ENCODE results near the gene DCLRE1B. TPM values are rescaled to one million over a fixed set of nuclear protein-coding genes. Genes with fewer than 3 reads are reported as not detected.
A peak's percentile ranks its signal among the peaks of the same experiment; 100 is the strongest.

The DCLRE1B gene
- total and polyA plus RNA-seq, 9 of the 15 experiments (the other 6 are each of a cell fraction or from before 2014, with no cell fraction given), result 10.6 to 28.8 (median 17.2) TPM

DNA sequence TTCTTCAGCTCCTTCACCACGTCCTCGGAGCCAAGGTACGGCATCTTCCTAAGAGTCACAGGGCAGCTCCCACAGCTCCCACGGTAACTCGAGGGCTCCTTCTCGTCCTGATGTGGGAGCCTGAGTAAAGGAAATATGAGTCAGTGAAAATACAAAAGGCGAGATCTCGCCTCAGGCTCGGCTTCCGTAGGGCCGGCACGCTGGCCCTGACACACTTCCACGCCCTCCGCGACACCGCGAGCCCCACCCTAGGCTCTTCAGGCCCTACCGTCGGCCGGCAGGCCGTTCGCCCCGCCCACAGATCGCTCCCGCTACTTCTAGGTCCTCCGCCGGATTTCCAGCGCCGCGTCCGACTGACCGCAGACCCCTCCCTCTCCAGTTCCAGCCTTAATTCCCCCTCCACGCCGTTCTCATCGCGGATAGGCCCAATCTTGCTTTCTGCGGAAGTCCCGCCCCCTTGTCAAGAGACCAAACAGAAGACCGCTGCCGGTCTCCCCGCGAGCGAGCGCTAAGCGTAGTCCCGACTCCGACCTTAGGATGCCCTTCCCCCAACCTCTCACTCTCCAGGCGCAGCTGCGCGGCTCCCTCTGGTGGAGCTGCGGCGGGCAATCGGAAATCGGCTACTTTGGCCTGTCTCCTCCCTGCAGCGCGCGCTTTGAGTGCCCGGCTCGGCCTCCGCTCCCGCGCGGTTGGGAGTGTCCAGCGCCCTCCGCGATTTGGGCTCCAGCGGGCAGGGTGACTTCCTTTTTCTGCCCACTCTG lies at the start of gene DCLRE1B, which contains the start of gene AP4B1 (continued):
- TF ChIP-seq, protein P1, sequence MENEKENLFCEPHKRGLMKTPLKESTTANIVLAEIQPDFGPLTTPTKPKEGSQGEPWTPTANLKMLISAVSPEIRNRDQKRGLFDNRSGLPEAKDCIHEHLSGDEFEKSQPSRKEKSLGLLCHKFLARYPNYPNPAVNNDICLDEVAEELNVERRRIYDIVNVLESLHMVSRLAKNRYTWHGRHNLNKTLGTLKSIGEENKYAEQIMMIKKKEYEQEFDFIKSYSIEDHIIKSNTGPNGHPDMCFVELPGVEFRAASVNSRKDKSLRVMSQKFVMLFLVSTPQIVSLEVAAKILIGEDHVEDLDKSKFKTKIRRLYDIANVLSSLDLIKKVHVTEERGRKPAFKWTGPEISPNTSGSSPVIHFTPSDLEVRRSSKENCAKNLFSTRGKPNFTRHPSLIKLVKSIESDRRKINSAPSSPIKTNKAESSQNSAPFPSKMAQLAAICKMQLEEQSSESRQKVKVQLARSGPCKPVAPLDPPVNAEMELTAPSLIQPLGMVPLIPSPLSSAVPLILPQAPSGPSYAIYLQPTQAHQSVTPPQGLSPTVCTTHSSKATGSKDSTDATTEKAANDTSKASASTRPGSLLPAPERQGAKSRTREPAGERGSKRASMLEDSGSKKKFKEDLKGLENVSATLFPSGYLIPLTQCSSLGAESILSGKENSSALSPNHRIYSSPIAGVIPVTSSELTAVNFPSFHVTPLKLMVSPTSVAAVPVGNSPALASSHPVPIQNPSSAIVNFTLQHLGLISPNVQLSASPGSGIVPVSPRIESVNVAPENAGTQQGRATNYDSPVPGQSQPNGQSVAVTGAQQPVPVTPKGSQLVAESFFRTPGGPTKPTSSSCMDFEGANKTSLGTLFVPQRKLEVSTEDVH (IDR thresholded peaks at IDR 0.05; ENCODE audit: low read depth, partially characterized antibody), result peak; percentile 93
- peak; percentile 75 for TF ChIP-seq DIDO1 (tag; IDR thresholded peaks at IDR 0.05; ENCODE audit: low read depth)
- TF ChIP-seq ZBTB7A (IDR thresholded peaks at IDR 0.05; ENCODE audit: borderline replicate concordance, control insufficient read depth, low read depth, low read length), result peak; percentile 74
- TF ChIP-seq, protein P2, sequence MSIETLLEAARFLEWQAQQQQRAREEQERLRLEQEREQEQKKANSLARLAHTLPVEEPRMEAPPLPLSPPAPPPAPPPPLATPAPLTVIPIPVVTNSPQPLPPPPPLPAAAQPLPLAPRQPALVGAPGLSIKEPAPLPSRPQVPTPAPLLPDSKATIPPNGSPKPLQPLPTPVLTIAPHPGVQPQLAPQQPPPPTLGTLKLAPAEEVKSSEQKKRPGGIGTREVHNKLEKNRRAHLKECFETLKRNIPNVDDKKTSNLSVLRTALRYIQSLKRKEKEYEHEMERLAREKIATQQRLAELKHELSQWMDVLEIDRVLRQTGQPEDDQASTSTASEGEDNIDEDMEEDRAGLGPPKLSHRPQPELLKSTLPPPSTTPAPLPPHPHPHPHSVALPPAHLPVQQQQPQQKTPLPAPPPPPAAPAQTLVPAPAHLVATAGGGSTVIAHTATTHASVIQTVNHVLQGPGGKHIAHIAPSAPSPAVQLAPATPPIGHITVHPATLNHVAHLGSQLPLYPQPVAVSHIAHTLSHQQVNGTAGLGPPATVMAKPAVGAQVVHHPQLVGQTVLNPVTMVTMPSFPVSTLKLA (conservative IDR thresholded peaks at IDR 0.05), result peak; percentile 84 to 92
- TF ChIP-seq, protein P3, sequence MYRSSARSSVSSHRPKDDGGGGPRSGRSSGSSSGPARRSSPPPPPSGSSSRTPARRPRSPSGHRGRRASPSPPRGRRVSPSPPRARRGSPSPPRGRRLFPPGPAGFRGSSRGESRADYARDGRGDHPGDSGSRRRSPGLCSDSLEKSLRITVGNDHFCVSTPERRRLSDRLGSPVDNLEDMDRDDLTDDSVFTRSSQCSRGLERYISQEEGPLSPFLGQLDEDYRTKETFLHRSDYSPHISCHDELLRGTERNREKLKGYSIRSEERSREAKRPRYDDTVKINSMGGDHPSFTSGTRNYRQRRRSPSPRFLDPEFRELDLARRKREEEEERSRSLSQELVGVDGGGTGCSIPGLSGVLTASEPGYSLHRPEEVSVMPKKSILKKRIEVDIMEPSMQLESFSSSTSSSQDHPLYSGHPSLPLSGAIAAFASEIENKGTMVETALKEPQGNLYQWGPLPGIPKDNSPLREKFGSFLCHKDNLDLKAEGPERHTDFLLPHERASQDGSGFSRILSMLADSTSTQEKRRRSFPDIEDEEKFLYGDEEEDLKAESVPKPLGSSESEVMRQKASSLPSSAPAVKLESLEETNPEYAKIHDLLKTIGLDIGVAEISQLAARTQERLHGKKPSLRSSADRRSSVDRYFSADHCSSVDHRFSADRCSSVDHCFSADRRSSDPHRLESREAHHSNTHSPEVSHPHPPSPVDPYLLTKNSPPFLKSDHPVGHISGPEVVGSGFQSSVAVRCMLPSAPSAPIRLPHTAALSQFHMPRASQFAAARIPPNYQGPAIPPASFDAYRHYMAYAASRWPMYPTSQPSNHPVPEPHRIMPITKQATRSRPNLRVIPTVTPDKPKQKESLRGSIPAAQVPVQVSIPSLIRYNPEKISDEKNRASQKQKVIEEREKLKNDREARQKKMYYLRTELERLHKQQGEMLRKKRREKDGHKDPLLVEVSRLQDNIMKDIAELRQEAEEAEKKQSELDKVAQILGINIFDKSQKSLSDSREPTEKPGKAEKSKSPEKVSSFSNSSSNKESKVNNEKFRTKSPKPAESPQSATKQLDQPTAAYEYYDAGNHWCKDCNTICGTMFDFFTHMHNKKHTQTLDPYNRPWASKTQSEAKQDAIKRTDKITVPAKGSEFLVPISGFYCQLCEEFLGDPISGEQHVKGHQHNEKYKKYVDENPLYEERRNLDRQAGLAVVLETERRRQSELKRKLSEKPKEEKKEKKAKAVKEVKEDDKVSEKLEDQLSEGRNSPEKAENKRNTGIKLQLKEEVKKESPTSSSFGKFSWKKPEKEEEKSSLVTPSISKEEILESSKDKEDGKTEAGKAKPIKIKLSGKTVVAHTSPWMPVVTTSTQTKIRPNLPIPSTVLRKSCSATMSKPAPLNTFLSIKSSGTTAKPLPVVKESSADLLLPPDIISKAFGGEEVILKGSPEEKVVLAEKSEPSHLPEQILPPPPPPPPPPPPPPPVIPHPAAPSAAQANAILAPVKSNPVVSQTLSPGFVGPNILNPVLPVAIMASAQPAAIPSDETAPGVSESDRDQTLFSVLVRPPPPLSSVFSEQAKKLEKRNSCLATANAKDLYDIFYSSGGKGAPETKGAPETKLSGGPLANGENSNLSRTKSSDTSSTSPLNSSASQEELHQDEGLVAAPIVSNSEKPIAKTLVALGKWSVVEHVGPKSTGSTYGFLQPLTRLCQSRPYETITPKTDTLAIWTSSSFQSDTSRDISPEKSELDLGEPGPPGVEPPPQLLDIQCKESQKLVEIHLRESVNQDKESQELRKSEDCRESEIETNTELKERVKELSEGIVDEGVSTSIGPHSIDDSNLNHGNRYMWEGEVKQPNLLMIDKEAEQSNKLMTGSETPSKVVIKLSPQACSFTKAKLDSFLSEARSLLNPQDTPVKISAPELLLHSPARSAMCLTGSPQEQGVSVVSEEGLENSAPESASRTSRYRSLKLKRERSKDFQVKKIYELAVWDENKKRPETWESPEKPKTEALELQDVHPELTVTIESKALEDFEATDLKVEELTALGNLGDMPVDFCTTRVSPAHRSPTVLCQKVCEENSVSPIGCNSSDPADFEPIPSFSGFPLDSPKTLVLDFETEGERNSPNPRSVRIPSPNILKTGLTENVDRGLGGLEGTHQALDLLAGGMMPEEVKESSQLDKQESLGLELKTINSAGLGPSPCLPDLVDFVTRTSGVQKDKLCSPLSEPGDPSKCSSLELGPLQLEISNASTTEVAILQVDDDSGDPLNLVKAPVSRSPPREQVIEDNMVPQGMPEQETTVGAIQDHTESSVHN (IDR thresholded peaks at IDR 0.05; ENCODE audit: borderline replicate concordance in 1 of 2, low read depth in 1 of 2), result no peak
- TF ChIP-seq ATF7 (IDR thresholded peaks at IDR 0.05), result peak; percentile 92
- TF ChIP-seq FOXA1 (IDR thresholded peaks at IDR 0.05; ENCODE audit: borderline replicate concordance), result no peak
- 0 out of 2 replicates have a peak, but pooled peaks have one; percentile 46 for TF ChIP-seq SMARCE1 (IDR thresholded peaks at IDR 0.05)
- TF ChIP-seq, protein P4, sequence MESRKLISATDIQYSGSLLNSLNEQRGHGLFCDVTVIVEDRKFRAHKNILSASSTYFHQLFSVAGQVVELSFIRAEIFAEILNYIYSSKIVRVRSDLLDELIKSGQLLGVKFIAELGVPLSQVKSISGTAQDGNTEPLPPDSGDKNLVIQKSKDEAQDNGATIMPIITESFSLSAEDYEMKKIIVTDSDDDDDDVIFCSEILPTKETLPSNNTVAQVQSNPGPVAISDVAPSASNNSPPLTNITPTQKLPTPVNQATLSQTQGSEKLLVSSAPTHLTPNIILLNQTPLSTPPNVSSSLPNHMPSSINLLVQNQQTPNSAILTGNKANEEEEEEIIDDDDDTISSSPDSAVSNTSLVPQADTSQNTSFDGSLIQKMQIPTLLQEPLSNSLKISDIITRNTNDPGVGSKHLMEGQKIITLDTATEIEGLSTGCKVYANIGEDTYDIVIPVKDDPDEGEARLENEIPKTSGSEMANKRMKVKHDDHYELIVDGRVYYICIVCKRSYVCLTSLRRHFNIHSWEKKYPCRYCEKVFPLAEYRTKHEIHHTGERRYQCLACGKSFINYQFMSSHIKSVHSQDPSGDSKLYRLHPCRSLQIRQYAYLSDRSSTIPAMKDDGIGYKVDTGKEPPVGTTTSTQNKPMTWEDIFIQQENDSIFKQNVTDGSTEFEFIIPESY (CRISPR knock-in tag; IDR thresholded peaks at IDR 0.05), result peak; percentile 89

Measured in K562 (cell line).